Loucy (cell line): ENCODE measurements around the gene GALNT3.

Source experiments
- CTCF ChIP-seq: fragments of 200-600 bp; sonication (generic); conservative IDR thresholded peaks from 2 replicates; pipeline ENCODE4 v1.5.1; 2014; ENCODE audit warnings: mild to moderate bottlenecking, antibody characterized with exemption, low read length
- EZH2phosphoT487 ChIP-seq: fragments of 200-600 bp; IDR thresholded peaks from 2 replicates; pipeline ENCODE4 v1.6.1; 2018; ENCODE audit warnings: antibody characterized with exemption, mild to moderate bottlenecking, moderate library complexity, borderline replicate concordance

- TF ChIP-seq CTCF: no peak
- TF ChIP-seq EZH2phosphoT487: no peak
These were observed 27.6 kb downstream of the GALNT3 start for GRCh38 chr2:165766326-165766927.
